Measurements from ENCODE around the gene RIPK4.
A peak's percentile ranks its signal among the peaks of the same experiment; 100 is the strongest.
"Not testable (repeated sequence)": the region's sequence is repeated elsewhere in the genome, so short reads cannot be mapped to it uniquely, and the experiment has no call there.

The RIPK4 gene

GRCh38 chr21:41701749-41702148 is 65.1 kb downstream of the RIPK4 start:
- H3K9me3 ChIP-seq (ENCODE audit: low read depth, low read length): no peaks in the 10 kb centered on the region
- H3K4me3 ChIP-seq: no peak overlapping the region
- DNase-seq (ENCODE audit: low read depth, low spot score): no peak
- H3K36me3 ChIP-seq (ENCODE audit: insufficient read depth, low read length): no peaks in the 10 kb centered on the region
- H3K9ac ChIP-seq (ENCODE audit: insufficient read length): no peak overlapping the region
- TF ChIP-seq EZH2 (IDR thresholded peaks at IDR 0.05): no peak
- no peak for TF ChIP-seq FOXP2 (optimal IDR thresholded peaks at IDR 0.05; ENCODE audit: control extremely low read depth, extremely low read length, insufficient read depth)
- no peak for TF ChIP-seq POLR2AphosphoS5 (IDR thresholded peaks at IDR 0.05; ENCODE audit: borderline replicate concordance, low read depth, low read length)
- H3K27ac ChIP-seq: no peak overlapping the region

DNA sequence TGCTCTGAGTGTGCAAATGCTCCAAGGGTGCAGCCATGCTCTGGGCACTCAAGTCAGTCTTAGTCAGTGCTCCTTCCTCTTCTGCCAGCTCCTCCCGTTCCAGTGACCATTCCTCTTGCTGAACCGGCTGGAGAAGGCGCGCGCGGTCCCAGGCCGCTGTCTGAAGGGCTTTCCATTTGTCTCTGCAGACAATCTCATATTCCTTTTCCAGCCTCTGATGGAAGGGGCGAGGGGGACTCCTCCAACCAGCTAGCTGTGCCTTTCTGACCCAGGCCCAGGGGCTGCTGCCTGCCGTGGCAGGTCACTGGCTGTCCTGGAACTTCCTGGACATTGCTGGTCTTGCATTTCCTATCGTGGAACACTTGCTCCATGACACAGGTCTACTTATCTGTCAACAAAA is 67.5 kb downstream of the RIPK4 start:
- no peaks in the 10 kb centered on the region for H3K9me3 ChIP-seq (ENCODE audit: low read depth, low read length)
- no peak overlapping the region for H3K4me3 ChIP-seq

DNA sequence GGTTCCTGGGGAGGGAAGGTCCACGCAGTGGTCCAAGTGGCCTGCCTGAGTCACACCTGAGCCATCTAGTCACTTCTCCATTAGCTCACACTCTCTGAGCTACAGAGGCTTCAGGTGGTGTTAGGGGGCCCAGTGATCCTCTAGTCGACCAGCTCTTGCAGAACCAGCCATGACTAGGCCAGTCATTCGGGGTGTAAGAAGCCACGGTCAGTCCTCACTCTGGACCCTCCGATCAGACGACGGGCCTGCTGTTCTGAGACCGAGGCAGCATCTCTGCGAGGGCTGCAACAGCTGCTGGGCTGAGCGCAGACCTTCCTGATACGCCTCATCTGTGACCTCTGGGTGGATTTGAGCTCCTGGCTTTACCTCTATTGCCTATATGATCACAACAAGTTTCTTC is 68.8 kb downstream of the RIPK4 start:
- no peak overlapping the region for H3K9ac ChIP-seq (ENCODE audit: insufficient read length)
- no peaks in the 10 kb centered on the region for H3K9me3 ChIP-seq (ENCODE audit: low read depth, low read length)
- H3K36me3 ChIP-seq (ENCODE audit: insufficient read depth, low read length): no peaks in the 10 kb centered on the region
- TF ChIP-seq EZH2 (IDR thresholded peaks at IDR 0.05) (no peak), POLR2AphosphoS5 (IDR thresholded peaks at IDR 0.05; ENCODE audit: borderline replicate concordance, low read depth, low read length) (no peak), FOXP2 (optimal IDR thresholded peaks at IDR 0.05; ENCODE audit: control extremely low read depth, extremely low read length, insufficient read depth) (no peak)
- H3K4me3 ChIP-seq: no peak overlapping the region
- no peak overlapping the region for H3K27ac ChIP-seq
- no peak for DNase-seq (ENCODE audit: low read depth, low spot score)

More for the DNA sequence above, 67.5 kb downstream of the RIPK4 start:
- Histone ChIP-seq H3K9ac (ENCODE audit: insufficient read length) (no peak overlapping the region), H3K36me3 (ENCODE audit: insufficient read depth, low read length) (no peaks in the 10 kb centered on the region), H3K27ac (no peak overlapping the region)
- no peak for DNase-seq (ENCODE audit: low read depth, low spot score)
- TF ChIP-seq POLR2AphosphoS5 (IDR thresholded peaks at IDR 0.05; ENCODE audit: borderline replicate concordance, low read depth, low read length) (no peak), EZH2 (IDR thresholded peaks at IDR 0.05) (no peak), FOXP2 (optimal IDR thresholded peaks at IDR 0.05; ENCODE audit: control extremely low read depth, extremely low read length, insufficient read depth) (no peak)

DNA sequence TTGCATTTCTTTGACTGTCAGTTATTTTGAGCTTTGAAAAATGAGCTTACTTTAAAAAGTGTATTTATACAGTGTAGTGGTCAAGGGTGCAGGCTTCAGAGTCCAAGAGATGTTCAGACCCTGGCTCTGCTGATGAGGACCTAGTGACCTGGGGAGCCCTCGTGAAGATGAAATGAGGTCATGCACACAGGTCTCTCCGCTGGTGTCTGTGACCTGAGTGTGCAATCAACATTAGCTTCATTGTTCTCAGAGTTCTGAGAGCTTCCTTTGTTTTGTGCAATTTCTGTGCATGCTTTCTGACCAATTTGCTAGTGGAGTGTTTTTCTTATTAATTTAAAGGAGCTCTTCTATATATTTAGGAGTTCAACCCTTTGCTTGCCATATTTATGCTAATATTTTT is 71.3 kb downstream of the RIPK4 start:
- no peak for DNase-seq (ENCODE audit: low read depth, low spot score)
- TF ChIP-seq POLR2AphosphoS5 (IDR thresholded peaks at IDR 0.05; ENCODE audit: borderline replicate concordance, low read depth, low read length) (no peak), EZH2 (IDR thresholded peaks at IDR 0.05) (no peak), FOXP2 (optimal IDR thresholded peaks at IDR 0.05; ENCODE audit: control extremely low read depth, extremely low read length, insufficient read depth) (no peak)

GRCh38 chr21:41694042-41694441 is 72.8 kb downstream of the RIPK4 start:
- H3K9me3 ChIP-seq (ENCODE audit: low read depth, low read length); H3K4me3 ChIP-seq; DNase-seq (ENCODE audit: low read depth, low spot score); H3K9ac ChIP-seq (ENCODE audit: insufficient read length); H3K27ac ChIP-seq; H3K36me3 ChIP-seq (ENCODE audit: insufficient read depth, low read length): not testable (repeated sequence)

More for the DNA sequence above, 71.3 kb downstream of the RIPK4 start:
- H3K36me3 ChIP-seq (ENCODE audit: insufficient read depth, low read length): no peaks in the 10 kb centered on the region
- no peak overlapping the region for H3K9ac ChIP-seq (ENCODE audit: insufficient read length)
- H3K4me3 ChIP-seq: no peak overlapping the region
- H3K27ac ChIP-seq: no peak overlapping the region
- H3K9me3 ChIP-seq (ENCODE audit: low read depth, low read length): no peaks in the 10 kb centered on the region

GRCh38 chr21:41692185-41692565 is 74.7 kb downstream of the RIPK4 start:
- H3K9ac ChIP-seq (ENCODE audit: insufficient read length): no peak overlapping the region
- no peak overlapping the region for H3K4me3 ChIP-seq
- TF ChIP-seq FOXP2 (optimal IDR thresholded peaks at IDR 0.05; ENCODE audit: control extremely low read depth, extremely low read length, insufficient read depth): no peak
- no peak for TF ChIP-seq EZH2 (IDR thresholded peaks at IDR 0.05)
- no peak for TF ChIP-seq POLR2AphosphoS5 (IDR thresholded peaks at IDR 0.05; ENCODE audit: borderline replicate concordance, low read depth, low read length)
- H3K9me3 ChIP-seq (ENCODE audit: low read depth, low read length): no peaks in the 10 kb centered on the region
- no peaks in the 10 kb centered on the region for H3K36me3 ChIP-seq (ENCODE audit: insufficient read depth, low read length)
- DNase-seq (ENCODE audit: low read depth, low spot score): no peak
- H3K27ac ChIP-seq: no peak overlapping the region

DNA sequence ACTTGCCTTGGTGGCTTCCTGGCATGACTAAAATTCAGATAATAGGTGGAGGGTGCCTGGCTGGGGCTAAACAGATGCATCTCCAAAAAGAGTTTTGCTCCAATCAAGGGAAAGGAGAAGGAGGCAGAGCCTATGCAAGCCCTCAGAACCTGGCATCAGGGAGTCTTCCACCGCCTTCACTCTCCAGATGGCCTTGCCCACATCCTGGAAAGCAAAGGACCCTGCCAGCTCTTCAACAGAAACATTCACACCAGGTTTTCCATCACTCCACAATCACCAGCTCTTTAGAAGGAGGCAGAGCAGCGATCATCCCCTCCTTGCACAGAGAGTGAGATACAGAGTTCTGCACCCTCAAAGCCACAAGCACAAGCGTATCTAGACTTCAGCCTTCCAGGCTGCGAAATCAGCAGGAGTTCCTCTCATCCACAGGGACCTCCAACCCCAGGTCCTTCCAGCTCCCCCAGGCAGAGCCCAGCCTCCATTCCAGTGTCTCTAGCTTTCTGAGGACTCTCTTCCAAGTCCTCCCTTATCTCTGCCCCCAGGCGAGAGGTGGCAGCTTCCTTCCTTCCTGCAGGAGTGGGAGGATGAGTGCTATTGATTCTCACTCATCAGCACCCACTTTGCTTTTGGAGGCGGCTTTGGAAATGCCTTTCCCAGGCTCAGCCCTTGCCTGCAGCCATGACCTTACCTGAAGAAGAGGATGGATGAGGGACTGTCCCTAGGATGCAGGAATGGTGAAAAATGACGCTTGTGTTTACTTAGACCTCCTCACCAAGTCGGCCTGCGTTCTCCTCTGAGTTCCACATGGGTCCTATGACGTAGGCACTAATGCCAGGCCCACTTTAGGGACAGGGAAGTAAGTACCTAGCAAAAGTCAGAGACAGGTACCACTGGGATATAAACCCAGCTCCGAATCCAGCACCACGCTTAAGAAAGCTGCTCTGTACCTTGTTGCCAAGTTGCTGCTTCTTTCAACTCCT is 75.4 kb downstream of the RIPK4 start:
- H3K36me3 ChIP-seq (ENCODE audit: insufficient read depth, low read length): no peaks in the 10 kb centered on the region
- DNase-seq (ENCODE audit: low read depth, low spot score): no peak
- TF ChIP-seq EZH2 (IDR thresholded peaks at IDR 0.05): no peak
- no peak for TF ChIP-seq FOXP2 (optimal IDR thresholded peaks at IDR 0.05; ENCODE audit: control extremely low read depth, extremely low read length, insufficient read depth)
- no peak for TF ChIP-seq POLR2AphosphoS5 (IDR thresholded peaks at IDR 0.05; ENCODE audit: borderline replicate concordance, low read depth, low read length)
- peak overlapping the region; percentile 20 for H3K4me3 ChIP-seq
- no peaks in the 10 kb centered on the region for H3K9me3 ChIP-seq (ENCODE audit: low read depth, low read length)
- H3K27ac ChIP-seq: no peak overlapping the region
- no peak overlapping the region for H3K9ac ChIP-seq (ENCODE audit: insufficient read length)

All from SK-N-MC (cell line).